ENCODE data around the gene SUPT3H.

Gene SUPT3H

DNA sequence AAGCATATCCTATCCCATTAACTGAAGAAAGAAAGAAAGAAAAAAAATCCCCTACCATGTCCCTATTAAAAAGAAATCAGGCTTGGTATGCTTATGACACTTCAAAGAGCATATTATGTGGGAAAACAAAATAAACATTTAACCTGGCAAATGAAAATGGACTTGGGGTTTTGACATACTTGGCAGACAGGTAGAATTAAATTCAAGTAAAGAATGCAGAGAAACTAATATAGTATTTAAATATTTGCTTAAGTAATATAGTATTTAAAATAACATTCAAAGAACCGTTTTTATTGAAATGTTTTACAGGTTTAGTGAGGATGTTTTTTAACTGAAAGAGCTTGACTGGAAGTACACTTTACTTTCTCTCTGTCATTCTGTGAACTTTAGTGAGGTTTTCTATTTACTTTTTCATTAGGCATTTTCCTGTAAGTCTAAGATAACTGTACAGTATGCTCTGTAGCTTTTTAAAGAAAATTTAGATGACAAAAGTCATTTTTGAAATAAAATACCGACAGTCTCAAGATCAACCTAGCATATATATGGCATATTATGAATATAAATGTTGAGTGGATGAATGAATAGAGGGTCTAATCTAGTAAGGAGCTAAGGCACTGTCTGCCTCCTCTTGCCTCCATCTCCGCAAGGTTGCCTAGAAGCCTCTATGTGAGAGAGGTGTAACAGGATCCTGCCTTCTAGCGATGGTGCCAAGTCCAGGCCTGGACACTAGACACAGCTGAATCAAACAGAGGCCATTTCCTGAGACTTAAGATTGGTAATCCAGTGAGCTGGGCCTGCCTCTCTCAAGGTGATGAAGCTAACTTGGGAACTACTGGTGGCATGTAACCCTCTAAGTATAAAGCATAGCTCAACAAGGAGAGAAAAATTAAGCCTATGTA is 394.0 kb downstream of the SUPT3H start:
- Histone ChIP-seq H3K4me3 (no peak overlapping the region), H3K27ac (no peak overlapping the region)

DNA sequence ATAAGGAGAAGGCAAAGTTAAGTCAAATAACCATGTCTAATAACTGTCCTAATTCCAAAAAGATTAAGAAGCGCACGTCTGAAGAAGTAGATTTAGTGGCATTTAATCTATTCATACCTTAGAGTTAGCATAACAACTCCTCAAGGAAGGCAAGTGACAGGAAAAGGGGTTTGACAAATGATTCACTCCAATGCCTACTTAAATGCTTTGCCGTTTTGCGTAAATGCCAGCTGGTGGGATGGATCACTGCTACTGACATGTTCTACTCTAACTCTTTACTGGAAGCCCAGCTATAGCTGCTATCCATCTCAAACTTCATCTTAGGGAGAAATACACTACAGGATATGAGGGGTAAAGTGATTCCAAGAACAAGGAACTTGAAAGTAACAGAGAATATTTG is 396.9 kb downstream of the SUPT3H start:
- Histone ChIP-seq H3K27ac (no peak overlapping the region), H3K4me3 (no peak overlapping the region)

DNA sequence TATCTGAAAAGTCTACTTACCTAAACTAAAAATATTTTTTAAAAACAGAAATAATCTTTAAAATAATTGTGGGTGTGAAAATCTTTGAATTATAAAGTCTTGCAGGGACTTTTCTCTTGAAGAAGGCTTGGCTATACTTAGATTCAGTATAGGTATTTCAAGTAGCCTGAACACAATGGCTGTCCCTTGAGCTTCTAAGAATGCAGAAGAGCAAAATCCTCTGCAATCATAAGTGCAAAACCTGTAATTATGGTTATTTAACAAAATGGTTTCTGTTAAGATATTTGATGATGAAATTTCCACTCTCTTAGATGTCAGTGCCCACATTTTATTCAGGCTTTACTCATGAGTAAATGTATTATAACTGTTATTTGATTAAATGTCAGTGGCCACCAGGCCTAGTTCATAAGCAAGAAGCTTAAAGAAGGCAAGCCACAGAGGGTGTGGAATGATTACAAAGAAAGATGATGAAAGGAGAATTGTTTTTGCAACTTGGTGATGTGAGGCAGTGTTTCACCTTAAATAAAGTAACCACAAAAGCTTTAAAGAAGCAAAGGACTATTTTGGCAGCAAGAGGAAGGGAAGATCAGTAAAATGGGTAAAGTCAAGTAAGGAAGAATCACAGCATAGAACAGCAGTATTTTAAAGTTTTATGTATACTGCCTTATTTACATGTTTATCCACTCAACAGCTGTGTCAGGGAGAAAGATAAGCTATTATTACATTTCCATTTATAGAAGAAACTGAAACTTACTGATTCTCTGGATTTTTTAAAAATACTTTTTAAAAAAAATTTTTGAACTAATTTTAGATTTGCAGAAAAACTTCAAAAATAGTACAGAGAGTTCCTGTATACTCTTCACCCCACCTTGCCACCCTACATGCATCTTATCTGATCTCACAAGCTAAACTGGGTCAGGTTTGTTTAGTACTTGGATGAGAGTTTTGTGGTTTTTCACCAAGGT is 400.8 kb downstream of the SUPT3H start:
- Histone ChIP-seq H3K27ac (no peak overlapping the region), H3K4me3 (no peak overlapping the region)

DNA sequence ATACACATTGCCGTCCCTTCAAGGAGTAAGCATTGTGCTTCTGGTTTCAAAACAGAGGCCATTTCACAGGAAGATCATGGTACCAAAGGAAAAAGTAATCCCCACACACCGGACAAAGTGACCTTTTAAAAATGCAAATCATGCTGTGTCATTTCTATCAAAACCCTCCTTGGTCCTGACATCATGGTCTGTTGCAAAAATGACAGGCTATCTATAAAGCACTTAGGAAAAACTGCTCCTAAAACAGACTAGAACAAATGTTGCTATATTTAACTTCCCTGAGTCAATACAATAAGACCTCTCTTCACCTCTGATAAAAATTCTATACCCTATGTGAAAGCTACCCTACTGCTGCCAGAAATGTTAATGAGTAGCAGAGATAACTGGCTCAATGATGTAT is 403.2 kb downstream of the SUPT3H start:
- H3K4me3 ChIP-seq = no peak overlapping the region
- H3K27ac ChIP-seq = no peak overlapping the region

DNA sequence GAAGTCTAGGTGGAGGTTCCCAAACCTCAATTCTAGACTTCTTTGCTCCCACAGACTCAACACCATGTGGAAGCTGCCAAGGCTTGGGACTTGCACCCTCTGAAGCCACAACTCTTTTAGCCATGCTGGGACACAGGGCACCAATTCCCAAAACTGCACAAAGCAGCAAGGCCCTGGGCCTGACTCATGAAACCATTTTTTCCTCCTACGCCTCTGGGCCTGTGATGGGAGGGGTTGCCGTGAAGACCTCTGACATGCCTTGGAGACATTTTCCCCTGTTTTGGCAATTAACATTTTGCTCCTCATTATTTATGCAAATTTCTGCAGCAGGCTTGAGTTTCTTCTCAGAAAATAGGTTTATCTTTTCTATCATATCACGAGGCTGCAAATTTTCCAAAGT is 405.0 kb downstream of the SUPT3H start:
- H3K27ac ChIP-seq = no peak overlapping the region

DNA sequence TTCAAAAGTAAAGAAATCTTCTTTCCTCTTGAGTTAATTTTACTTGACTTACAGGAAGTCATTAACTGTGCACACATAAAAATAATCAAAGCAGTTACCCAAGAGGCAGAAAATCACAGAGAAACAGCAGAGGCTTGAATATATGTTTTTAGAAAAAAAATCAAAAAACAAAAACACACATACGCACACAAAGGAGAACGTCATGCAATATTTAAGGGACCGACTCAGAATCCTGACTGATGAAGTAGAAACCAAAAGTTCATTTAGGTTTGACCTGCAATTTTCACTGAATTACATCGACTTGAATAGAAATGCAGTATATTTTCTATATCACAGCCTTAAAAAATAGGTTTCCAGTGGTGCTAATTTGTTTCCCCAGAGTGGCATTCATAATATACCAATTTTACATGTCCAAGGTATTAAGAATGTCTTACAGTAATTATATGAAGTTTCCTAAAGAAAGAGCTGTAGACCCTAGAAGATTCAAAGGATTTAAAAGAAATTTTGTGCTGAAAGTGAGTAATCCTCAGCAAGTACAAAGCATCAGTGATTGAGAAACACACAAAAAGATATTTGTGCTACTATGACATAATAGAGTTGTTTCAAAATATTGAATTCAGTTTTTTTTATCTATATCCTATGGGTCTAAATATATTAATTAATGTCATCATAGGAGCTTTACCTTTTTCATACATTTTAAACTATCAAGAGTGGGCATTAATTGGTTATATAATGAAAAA is 408.1 kb downstream of the SUPT3H start:
- H3K27ac ChIP-seq = no peak overlapping the region
- H3K4me3 ChIP-seq = no peak overlapping the region

More for the DNA sequence above, 405.0 kb downstream of the SUPT3H start:
- H3K4me3 ChIP-seq = no peak overlapping the region

DNA sequence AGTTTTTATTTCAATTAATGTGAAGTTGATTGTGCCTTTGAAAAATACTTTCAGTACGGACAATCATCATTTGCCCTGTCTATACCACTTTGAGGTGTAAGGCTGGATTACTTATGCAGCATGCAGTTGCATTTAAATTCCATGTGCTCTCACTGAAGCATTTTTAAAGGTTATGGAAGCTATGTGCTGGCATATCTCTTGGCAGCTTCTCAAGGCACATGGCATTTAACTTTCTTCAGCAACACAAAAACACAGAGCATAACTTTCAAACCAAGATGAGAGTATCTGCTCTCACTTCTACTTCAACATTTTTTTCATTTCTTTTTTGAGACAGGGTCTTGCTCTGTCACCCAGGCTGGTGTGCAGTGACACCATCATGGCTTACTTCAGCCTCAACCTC is 410.3 kb downstream of the SUPT3H start:
- no peak overlapping the region for H3K4me3 ChIP-seq
- H3K27ac ChIP-seq = no peak overlapping the region

DNA sequence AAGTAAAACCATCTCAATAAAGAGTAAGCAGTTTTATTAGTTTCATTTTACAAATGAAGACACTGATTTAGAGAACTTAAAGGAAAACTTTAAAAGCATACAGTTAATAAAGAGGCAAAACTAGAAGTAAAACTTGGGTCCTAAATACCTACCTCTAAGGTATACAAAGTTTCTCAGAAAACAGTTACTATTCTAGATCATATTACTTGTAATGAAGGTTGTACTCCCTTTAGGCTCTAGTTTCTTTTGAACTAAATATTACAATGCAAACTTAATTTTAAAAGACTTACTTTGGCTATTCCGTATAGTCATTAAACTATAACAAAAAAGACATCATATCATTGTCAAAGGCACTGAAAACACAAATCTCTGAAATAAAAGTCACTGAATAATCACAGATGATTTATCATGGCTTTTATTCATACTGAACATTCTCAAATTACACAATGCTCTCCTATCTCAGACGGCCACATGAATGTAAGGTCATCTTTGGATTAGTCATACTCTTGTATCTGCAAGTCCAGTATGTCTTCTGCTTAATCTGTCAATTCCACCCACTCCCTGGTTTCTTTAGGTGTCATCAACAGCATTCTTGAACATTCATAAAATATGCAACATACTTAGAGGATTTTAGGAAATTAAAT is 411.2 kb downstream of the SUPT3H start:
- no peak overlapping the region for H3K4me3 ChIP-seq
- no peak overlapping the region for H3K27ac ChIP-seq

DNA sequence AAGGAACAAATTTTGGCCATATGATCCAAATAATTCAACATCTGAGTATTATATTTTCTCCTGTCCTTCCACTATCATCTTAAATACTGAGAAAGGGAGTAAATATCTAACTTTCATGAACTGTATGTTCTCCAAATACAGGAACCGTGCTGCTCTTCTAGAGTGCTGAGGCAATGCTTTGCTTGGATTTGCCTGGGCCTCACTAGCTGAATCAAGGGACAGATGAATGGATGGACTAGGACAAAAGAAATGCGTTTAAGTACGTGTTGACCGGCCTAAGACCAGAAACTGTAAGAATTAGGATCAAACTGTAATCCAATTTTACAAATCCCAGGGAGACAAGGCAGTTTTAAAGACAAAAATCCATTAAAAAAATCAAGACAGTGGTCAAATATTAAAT is 412.0 kb downstream of the SUPT3H start:
- Histone ChIP-seq H3K4me3 (no peak overlapping the region), H3K27ac (no peak overlapping the region)

DNA sequence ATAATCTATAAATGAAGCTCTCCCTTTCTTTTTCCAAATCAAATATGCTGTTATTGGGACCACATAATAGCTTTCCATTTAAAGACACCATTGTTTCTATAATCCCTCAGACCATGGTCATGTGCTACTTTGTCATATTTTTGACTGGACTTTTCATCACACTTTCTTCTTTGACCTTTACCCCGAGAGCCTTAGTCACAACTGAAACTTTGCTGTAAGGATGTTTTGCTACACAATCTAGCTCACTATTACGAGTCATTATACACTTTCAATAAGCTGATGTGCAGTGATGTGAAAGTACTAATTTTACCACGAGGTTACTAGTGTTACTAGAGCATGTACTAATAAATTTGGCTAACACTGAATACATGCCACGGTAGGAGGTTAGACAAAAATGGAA is 416.8 kb downstream of the SUPT3H start:
- no peak overlapping the region for H3K4me3 ChIP-seq
- no peak overlapping the region for H3K27ac ChIP-seq

DNA sequence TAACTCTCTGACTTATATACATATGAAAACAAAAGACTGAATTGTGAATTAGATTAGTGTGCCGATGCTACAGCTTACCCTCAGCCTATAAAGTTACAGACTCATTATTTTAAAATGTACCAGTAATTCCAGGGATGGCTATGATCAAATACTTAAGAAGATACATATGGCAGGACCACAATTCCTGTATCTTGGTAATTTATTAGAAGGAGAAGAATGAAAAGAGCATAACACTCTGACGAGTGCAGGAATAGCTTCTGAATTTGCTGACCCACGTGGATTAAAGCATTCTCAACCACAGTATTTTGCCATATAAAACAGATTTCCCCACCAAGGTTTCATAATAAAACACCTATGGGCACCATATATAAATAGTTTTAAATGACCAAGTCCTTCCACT is 418.1 kb downstream of the SUPT3H start:
- Histone ChIP-seq H3K4me3 (no peak overlapping the region), H3K27ac (no peak overlapping the region)

DNA sequence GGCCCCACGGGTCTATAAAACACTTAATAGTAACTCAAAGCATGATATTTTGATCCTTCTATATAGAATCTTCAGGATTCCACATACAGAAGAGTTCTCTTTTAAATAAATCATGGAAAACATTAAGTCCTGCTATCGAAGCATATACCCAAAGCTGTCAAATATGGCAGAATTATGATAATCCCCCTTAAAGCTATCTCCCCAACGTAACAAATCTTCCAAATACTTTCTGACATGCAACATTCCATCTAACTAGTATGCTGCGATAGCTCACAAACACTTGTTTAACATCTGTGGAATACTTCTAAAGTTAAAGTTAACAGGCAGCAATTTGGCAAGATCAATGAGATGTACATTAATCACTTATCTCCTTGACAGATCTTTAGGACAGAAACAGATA is 420.6 kb downstream of the SUPT3H start:
- H3K27ac ChIP-seq = no peak overlapping the region
- no peak overlapping the region for H3K4me3 ChIP-seq

DNA sequence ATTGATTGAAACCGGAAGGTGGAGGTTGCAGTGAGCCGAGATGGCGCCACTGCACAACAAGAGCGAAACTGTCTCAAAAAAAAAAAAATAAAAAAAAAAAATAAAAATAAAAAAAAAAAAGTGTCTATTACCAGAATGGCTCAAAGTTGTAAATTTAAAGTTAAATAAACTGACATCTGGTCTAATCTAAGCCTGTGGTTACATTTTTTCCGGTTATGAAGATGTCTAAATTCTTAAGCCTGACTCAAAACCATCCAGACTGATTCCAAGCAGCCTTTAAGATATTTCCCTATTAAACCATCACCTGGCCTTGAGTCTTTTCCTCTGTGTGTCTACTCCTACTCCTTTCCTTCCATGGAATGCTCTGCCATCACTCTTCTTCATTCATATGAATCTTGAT is 421.3 kb downstream of the SUPT3H start:
- no peak overlapping the region for H3K4me3 ChIP-seq

DNA sequence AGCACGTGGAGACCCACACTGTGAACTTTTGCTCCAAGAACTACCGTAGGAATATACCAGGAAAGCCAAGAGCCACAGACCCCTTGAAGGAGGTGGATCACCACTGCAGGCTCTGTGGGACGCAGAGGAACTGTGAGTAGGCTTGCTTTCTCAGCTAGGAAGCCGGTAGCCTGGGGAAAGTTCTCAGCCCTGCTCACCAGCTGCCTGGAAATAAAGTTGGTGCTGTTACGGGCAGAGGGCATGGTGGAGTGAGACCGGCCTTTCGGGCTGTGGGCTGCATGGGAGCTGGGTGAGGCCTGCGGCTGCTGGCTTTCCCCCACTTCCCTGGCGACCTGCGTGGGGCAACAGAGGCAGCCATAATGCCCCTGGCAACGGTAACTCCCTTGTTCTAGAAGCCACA is 422.6 kb downstream of the SUPT3H start:
- H3K27ac ChIP-seq = no peak overlapping the region

More for the DNA sequence above, 421.3 kb downstream of the SUPT3H start:
- no peak overlapping the region for H3K27ac ChIP-seq

DNA sequence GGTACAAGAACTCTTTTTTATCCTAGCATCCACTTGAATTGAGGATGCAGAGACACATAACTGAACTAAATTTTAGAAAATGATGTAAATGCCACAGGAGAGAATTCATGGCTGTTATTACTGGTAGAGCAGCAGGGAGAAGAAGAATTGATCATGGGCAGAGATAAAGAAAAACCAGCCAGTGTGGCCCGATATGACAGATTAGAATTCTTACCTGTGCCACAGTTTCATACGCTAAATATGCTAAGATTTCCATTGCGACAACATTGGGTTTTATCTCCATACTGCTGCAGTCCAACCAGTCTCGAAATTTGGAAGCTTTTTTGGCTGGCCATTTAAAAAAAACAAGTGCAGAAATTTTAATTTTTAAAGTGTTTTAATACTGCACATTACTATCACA is 423.5 kb downstream of the SUPT3H start:
- no peak overlapping the region for H3K27ac ChIP-seq
- H3K4me3 ChIP-seq = no peak overlapping the region

More for the DNA sequence above, 422.6 kb downstream of the SUPT3H start:
- H3K4me3 ChIP-seq = no peak overlapping the region

DNA sequence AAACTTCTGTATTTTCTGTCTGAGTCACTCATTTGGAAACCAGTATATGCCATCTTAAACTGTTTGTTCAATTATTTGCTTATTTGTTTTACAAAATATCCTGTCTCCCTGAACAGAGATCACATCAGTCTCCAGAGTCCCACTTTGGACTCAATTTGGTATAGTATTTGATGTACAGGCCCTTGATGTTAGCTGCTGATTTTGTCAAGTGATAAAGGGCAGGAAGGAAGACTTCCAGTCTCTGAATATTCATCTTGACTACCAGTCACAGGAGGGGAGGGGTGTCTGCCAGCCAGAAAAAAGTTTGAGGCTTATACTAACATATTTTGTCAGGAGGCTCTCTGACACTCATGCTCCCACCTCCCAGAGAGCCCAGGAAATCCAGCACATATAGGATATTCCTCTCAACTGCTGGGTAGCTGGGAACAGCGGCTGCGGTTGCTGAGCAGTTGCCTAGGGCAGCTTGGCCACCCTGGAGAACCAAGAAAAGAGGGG is 426.4 kb downstream of the SUPT3H start:
- Histone ChIP-seq H3K27ac (no peak overlapping the region), H3K4me3 (no peak overlapping the region)

DNA sequence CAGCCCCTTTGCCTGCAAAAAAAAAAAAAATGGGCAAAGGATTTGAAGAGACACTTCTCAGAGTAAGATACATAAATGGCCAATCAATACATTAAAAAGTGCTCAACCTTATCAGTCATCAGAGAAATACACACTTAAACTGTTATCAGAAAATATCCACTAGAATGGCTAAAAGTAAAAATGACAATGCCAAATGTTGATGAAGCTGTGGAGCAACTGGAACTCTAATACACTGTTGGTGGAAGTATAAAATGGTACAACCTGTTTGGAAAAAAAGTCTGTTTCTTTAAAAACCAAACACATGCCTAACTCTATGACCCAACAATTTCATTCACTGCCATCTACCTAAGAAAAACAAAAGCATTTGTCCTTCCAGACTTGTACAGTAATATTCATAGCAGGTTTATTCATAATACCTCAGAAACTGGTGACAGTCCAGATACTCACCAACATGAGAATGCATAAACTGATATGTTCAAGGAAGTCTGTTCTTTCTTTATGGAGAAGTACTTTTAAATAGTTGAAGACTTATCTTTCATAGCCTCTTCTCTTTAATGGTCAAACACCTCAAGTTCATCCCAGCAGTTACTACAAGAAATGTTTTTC is 428.0 kb downstream of the SUPT3H start:
- no peak overlapping the region for H3K4me3 ChIP-seq
- no peak overlapping the region for H3K27ac ChIP-seq

DNA sequence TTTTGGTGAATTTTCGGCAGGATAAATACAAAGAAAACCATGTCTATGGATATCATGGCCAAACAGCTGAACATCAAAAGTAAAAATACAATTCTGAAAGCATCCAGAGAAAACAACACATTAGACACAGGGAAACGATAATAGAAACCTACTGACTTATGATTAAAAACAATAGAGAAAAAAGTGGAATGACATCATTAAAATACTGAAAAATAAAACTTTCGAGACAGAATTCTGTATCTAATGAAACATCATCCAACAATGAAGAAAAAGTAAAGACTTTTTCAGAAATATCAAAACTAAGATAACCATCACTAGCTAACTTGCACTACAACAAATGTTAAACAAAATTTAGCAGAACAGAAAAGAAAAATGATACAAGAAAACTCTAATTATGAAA is 434.2 kb downstream of the SUPT3H start:
- H3K27ac ChIP-seq = no peak overlapping the region
- no peak overlapping the region for H3K4me3 ChIP-seq

DNA sequence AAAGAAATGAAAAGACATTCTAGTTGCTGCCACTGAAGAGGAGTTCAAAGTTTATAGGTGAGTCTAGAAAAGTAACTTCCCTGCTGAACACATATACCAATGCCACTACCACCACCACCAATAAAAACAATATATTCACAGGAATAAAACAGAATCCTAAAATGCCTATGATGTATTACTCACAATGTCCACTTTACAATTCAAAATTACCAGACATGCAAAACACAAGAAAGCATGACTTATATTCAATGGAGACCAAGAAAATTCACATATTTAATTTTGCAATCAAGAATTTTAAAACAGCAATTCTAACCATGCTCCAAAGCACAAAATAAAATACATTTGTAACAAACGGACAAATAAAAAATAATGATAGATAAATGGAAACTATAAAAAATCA is 434.9 kb downstream of the SUPT3H start:
- H3K4me3 ChIP-seq = no peak overlapping the region
- H3K27ac ChIP-seq = no peak overlapping the region

Measured in skin epidermis (tissue), 12 donors.